ENCODE results near the gene APOE.

The APOE gene

DNA sequence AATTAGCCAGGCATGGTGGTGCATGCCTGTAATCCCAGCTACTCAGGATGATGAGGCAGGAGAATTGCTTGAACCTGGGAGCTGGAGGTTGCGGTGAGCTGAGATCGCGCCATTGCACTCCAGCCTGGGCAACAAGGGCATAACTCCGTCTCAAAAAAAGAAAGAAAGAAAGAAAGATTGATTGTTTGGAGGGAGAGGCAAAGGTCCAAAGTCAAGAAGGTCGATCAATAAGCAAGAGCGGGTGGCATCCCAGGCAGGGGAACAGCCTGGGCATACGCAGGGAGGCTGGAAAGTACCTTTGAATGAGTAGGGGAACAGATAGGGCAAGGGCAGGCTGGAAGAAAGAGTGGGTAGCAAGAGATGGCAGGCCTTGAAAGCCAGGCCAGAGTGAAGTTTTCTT, 24.5 kb downstream of the APOE start:
- H3K4me3 ChIP-seq (ENCODE audit: low read length) = no peak overlapping the region
- no peak for DNase-seq (ENCODE audit: low read depth)
- TF ChIP-seq, protein P1, sequence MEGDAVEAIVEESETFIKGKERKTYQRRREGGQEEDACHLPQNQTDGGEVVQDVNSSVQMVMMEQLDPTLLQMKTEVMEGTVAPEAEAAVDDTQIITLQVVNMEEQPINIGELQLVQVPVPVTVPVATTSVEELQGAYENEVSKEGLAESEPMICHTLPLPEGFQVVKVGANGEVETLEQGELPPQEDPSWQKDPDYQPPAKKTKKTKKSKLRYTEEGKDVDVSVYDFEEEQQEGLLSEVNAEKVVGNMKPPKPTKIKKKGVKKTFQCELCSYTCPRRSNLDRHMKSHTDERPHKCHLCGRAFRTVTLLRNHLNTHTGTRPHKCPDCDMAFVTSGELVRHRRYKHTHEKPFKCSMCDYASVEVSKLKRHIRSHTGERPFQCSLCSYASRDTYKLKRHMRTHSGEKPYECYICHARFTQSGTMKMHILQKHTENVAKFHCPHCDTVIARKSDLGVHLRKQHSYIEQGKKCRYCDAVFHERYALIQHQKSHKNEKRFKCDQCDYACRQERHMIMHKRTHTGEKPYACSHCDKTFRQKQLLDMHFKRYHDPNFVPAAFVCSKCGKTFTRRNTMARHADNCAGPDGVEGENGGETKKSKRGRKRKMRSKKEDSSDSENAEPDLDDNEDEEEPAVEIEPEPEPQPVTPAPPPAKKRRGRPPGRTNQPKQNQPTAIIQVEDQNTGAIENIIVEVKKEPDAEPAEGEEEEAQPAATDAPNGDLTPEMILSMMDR (IDR thresholded peaks at IDR 0.05; ENCODE audit: insufficient read depth, low read depth, low read length, missing control alignments) = no peak

DNA sequence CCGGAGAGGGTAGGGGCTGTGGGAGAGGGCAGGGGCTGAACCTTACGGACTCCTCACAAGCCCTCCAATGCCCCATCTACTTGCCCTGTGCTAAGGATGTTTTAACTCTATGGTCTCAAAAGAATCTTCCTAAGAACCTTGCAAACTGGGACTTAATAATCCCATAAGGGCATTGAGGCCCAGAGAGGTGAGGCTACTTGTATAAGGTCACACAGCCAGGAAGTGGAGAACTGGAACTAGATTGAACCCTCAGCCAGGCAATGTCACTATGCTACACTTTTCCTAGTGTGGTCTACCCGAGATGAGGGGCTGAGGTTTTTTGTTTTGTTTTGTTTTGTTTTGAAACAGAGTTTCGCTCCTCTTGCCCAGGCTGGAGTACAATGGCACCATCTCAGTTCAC, 25.9 kb downstream of the APOE start:
- no peak for DNase-seq (ENCODE audit: low read depth)
- TF ChIP-seq, protein P1 (IDR thresholded peaks at IDR 0.05; ENCODE audit: insufficient read depth, low read depth, low read length, missing control alignments) = no peak
- no peak overlapping the region for H3K4me3 ChIP-seq (ENCODE audit: low read length)

DNA sequence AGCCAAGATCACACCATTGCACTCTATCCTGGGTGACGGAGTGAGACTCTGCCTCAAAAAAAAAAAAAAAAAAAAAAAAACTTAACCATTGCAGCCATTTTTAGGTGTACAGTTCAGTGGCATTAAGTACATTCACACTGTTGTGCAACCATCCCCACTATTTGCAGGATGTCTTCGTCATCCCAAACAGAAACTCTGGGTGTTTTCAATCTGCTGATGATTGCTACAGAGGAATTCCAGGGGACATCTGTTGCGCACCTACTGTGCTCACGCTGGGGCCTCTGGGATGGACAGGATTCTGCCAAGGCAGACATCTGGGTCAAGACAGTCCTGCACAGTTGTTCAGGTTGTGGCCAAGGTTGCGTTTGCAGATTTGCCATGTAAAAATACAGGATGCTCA, 34.1 kb downstream of the APOE start:
- peak; percentile 42 for DNase-seq (ENCODE audit: low read depth)
- TF ChIP-seq, protein P1 (IDR thresholded peaks at IDR 0.05; ENCODE audit: insufficient read depth, low read depth, low read length, missing control alignments) = no peak
- no peak overlapping the region for H3K4me3 ChIP-seq (ENCODE audit: low read length)

DNA sequence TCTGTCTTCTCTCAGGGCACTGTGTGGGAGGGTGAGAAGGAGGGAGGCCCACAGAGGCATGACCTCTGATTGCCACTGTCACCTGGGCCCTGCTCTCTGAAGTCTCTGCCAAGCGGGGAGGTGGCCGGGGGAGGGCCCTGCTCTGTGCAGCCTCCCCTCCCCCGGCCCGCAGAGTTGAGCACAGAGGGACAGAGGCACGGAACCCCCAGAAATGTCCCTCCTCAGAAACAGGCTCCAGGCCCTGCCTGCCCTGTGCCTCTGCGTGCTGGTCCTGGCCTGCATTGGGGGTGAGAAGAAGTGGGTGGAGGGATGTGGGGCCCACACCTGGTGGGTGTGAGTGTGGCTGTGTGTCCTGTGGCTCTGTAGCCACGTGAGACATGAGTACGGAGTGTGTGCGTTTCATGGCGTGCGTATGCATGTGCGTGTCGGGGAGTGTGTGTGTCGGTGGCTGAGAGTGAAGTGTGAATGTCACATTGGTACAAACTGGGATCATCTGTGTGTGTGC, 36.5 kb downstream of the APOE start, which contains the start of gene APOC4:
Gene APOC4, plus strand, starts transcription at position 171 of the 505 bp plus-strand sequence. Its CDS starts 41 bp downstream, at position 212.
- no peak for DNase-seq (ENCODE audit: low read depth)
- H3K4me3 ChIP-seq (ENCODE audit: low read length) = no peak within 1 kb of the TSS
- TF ChIP-seq, protein P1 (IDR thresholded peaks at IDR 0.05; ENCODE audit: insufficient read depth, low read depth, low read length, missing control alignments) = no peak

DNA sequence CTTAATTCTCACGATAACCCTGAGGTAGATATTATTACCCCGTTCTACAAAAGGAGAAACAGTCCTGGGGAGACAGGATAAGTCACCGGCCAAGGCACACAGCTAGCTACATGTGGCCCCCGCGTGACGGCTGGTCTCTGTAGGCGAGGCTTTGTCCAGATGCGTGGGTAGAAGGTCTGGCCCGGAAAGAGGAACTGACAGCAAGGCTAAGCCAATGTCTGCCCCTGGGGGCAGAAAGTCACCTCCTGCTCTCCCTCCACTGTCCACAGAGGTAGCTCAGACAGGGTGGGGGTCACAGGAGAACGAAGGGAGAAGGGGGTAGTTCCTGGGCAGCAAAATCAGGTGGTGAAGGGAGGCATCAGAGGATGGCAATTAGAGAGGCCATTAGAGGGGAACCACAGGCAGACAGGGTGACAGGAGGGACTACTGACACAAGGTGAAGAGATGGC, 38.2 kb downstream of the APOE start:
- no peak overlapping the region for H3K4me3 ChIP-seq (ENCODE audit: low read length)
- TF ChIP-seq, protein P1 (IDR thresholded peaks at IDR 0.05; ENCODE audit: insufficient read depth, low read depth, low read length, missing control alignments) = no peak
- DNase-seq (ENCODE audit: low read depth) = no peak

DNA sequence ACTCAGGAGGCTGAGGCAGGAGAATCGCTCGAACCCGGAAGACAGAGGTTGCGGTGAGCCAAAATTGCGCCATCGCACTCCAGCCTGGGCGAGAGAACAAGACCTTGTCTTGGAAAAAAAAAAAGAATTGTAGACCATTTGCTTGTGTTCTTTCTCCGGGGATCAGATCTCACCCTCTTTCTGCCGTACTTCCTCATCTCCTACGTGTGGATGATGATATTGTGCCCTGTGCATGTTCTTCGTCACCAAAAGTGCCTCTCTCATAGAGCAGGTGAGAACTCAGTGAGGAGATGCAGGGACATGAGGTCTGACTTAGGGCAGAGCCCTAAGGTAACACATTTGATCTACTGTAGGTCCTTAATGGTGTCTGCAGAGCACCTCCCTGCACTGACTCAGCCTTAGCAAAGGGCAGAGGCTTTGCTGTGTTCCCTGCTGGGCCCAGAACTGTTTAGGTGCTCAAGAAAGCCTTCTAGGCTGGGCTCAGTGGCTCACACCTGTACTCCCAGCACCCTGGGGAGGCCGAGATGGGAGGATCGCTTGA, 41.5 kb downstream of the APOE start:
- TF ChIP-seq, protein P1 (IDR thresholded peaks at IDR 0.05; ENCODE audit: insufficient read depth, low read depth, low read length, missing control alignments) = no peak
- no peak for DNase-seq (ENCODE audit: low read depth)
- no peak overlapping the region for H3K4me3 ChIP-seq (ENCODE audit: low read length)

DNA sequence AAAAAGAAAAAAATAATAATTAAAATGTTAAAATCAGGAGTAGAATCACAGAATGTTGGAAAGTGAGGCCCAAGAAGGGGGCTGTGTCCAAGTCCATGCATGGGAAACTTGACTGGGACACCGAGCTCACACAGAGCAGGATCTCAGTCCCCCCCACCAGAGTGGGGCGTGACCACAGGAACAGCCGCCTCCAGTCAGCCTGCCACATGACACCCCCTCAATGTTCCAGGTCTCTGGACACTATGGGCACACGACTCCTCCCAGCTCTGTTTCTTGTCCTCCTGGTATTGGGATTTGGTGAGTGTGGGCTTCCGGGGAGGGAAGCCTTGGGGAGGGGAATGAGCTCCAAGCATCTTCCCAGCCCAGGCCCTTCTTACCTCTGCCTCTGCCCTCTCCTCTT, 42.6 kb downstream of the APOE start:
- DNase-seq (ENCODE audit: low read depth) = no peak
- TF ChIP-seq, protein P1 (IDR thresholded peaks at IDR 0.05; ENCODE audit: insufficient read depth, low read depth, low read length, missing control alignments) = no peak
- H3K4me3 ChIP-seq (ENCODE audit: low read length) = no peak overlapping the region

Data from epithelial cell of esophagus (primary cell).